GM10248 (cell line): Measurements from ENCODE around the gene ANKRD39.

Experiments used
- CTCF ChIA-PET: fragments of 300-600 bp; sonication (Branson Sonifier 250); formaldehyde crosslinking; extraction: SDS; loops from one replicate; lab custom pipeline; 2021; ENCODE audit warnings: antibody characterized with exemption; lab: Yijun Ruan, JAX
- POLR2A ChIA-PET: fragments of 350-650 bp; sonication (Branson Sonifier 250); formaldehyde crosslinking; extraction: SDS; loops from one replicate; lab custom pipeline; 2020; ENCODE audit warnings: antibody characterized with exemption; lab: Yijun Ruan, JAX
- DNase-seq: peaks from one replicate; pipeline ENCODE4 v3.0.0; 2012; ENCODE audit errors: extremely low spot score
- TF ChIP-seq, protein P1 (sequence below): IDR thresholded peaks from 2 replicates; pipeline ENCODE4 v1.5.1; 2012; ENCODE audit warnings: mild to moderate bottlenecking, low read depth; ENCODE audit errors: extremely low read depth, missing control alignments, control extremely low read depth

The ANKRD39 gene

DNA sequence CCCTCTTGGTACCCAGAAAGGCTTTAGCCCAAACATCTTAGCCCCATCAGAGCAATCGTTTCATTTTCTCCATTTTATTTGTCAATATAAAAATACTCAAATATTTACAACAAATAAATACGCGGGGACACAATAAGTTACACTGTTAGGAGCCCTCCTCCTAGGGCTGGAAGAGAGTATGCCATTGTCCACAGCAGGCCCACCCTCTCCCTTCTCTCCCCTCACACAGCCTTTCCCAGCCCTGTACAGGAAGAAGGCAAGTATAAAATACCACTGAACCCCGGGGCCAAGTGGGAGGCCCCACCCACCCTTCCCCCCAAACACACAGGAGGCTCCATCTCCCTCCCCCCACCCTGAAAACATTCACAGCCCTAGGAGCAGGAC, 1.9 kb upstream of the ANKRD39 start:
- POLR2A ChIA-PET, result no interaction called here
- TF ChIP-seq, protein P1, sequence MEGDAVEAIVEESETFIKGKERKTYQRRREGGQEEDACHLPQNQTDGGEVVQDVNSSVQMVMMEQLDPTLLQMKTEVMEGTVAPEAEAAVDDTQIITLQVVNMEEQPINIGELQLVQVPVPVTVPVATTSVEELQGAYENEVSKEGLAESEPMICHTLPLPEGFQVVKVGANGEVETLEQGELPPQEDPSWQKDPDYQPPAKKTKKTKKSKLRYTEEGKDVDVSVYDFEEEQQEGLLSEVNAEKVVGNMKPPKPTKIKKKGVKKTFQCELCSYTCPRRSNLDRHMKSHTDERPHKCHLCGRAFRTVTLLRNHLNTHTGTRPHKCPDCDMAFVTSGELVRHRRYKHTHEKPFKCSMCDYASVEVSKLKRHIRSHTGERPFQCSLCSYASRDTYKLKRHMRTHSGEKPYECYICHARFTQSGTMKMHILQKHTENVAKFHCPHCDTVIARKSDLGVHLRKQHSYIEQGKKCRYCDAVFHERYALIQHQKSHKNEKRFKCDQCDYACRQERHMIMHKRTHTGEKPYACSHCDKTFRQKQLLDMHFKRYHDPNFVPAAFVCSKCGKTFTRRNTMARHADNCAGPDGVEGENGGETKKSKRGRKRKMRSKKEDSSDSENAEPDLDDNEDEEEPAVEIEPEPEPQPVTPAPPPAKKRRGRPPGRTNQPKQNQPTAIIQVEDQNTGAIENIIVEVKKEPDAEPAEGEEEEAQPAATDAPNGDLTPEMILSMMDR, result no peak
- CTCF ChIA-PET, result interaction anchor here (6.8 kb wide), 1 partner anchor 92 kb away, joined by 114 read pairs; no protein-coding TSS in a partner anchor
- DNase-seq, result no peak

DNA sequence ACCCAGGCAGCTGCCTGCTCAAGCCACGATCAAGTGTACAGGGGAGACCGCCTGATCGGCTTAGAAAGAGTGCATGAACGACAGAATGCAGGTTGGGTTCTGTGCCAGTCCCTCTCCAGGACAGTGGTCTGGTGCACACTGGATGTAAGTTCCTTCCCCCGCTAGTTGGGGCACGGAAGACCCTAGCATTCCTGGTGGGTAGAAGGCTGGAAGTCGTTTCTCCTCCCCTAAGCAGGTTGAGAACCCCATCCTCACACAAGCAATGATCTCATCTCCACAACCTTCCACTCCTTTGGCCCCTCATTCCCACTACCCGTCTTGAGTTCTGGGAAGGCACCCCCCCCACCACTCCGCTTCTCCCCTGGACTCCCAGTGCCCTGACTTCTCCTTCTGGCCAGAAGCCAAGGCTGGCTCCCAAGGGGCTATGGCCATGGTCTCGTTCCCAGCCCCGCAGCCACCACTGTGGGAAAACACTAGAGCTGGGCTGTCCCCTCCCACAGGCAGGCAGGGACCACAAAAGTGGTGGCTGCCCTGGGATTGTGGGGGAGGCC, 1.4 kb upstream of the ANKRD39 start:
- ChIA-PET CTCF (interaction anchor here (1.5 to 6.8 kb wide), 7 partner anchors 9 to 110 kb away, joined by 7 to 114 read pairs (median 8); partner anchors contain the start of genes ANKRD23 and SEMA4C), POLR2A (no interaction called here)
- TF ChIP-seq, protein P1, result no peak
- no peak for DNase-seq

DNA sequence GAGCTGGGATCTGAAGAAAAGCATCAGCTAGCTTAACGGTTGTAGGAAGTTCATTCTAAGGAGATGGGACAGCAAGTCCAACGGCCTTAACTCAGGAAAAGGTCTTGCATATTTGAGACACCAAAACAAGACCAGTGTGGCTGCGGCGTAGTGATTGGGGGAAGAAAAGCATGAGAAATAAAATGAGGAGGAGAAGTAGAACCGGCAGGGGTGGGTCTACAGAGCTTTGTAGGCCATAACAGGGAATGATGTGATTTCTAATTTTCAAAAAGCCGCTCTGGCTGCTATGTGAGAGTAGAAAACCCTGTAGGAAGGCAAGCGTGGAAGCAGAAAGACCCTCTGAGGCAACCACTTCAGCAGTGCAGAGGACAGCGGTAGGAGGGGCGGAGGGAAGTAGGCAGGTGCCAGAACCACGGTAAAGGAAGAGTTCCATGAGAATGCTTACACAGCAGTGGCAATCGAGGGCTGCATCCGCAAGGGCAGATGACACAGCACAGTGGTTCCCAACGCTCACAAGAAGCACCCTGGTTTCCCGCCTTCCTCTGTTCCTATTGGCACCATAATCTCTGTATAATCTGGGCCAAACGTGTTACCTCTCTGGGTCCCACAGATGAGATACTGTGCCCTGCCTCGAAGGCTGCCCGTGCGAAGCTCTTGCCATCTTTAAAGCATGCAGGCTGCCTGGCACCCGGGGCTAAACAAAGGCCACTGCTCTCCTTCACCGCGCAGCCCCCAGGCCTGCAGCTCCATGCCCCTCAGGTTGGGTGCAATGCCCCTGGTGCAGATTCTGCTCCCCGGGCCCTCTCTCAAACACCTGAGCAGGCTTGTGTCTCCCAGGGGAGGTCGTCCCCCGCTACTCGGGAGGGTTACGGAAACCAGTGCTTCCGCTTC, 795 bp downstream of the ANKRD39 start:
- TF ChIP-seq, protein P1, result no peak
- no peak for DNase-seq
- CTCF ChIA-PET, result interaction anchor here (0.6 to 6.8 kb wide), 44 partner anchors 9 to 740 kb away, joined by 3 to 114 read pairs (median 6); partner anchors contain the start of genes ADRA2B, ANKRD23, ANKRD36 and CNNM3
- POLR2A ChIA-PET, result interaction anchor here (1.4 kb wide), 1 partner anchor 16 kb away, joined by 3 read pairs; no protein-coding TSS in a partner anchor

DNA sequence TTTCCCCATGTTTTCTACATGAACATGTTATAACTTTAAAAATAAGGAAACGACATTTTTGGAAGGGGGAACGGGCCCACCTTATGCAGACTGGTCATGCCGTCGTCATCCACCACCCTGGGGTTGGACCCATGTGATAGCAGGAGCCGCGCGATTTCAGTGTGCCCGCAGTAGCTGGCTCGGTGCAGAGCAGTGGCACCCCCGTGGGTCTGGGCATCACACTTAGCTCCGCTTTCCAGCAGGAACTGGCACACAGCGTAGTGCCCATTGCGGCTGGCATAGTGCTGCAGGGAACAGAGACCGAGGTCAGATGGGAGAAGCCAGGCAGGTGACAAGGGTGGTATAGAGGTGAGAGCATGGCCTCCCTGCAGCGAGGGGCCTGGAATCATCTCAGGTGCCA, 4.5 kb downstream of the ANKRD39 start:
- CTCF ChIA-PET, result interaction anchor here (1.0 to 1.6 kb wide), 2 partner anchors 16 to 106 kb away, joined by 4 read pairs; no protein-coding TSS in a partner anchor
- POLR2A ChIA-PET, result no interaction called here
- TF ChIP-seq, protein P1, result no peak
- DNase-seq, result no peak

DNA sequence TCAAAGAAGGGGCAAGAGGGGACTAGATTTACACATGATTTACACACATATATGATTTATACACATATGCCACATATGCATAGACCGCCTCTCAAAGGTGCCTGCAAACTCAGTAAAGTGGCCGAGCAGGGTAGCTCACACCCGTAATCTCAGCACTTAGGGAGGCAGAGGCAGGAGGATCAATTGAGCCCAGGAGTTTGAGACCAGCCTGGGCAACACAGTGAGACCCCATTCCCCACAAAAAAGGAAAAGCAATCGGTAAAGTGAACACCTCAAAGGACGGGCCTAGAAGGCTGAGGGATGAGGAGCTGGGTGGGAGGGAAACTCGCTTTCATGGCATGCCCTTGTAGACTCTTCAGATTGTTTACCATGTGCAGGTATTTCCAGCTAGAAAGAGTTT, 5.1 kb downstream of the ANKRD39 start:
- ChIA-PET POLR2A (no interaction called here), CTCF (interaction anchor here (1.0 to 1.6 kb wide), 4 partner anchors 16 to 107 kb away, joined by 3 to 4 read pairs (median 4); no protein-coding TSS in a partner anchor)
- TF ChIP-seq, protein P1, result no peak
- DNase-seq, result no peak

DNA sequence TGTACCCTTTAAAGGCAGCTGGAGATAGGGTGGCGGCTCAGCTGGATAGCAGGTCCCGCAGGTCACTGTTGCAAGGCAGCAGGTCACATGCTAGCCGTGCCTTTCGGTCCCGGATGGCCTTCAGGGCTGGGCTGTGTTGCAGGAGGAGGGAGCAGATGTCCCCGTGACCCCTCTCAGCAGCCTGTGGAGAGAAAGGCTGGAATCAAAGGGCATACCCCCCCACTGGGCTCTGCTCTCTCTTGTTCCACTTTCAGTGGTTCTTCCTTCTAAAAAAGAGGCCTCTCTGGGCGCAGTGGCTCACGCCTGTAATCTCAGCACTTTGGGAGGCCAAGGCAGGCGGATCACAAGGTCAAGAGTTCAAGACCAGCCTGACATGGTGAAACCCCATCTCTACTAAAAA, 9.6 kb downstream of the ANKRD39 start:
- ChIA-PET POLR2A (no interaction called here), CTCF (interaction anchor here (1.8 to 3.6 kb wide), 2 partner anchors 9 to 21 kb away, joined by 6 to 28 read pairs; partner anchors contain the start of gene ANKRD39)
- TF ChIP-seq, protein P1, result no peak
- no peak for DNase-seq
